GM12878 (cell line): ENCODE data around the gene CATSPERD. TPM values are rescaled to one million over a fixed set of nuclear protein-coding genes. Genes with fewer than 3 reads are reported as not detected.

ENCODE experiments used
- ATAC-seq: fragments of 200-7000 bp; cut with Tn5 transposase; 3 replicates; pipeline ENCODE4 v1.9.1; 2020; ENCODE audit warnings: mild to moderate bottlenecking, moderate library complexity
- BruUV-seq: library from RNA; stranded (reverse); fragments of 400-500 nt; replicated peaks from 2 replicates; lab custom pipeline; 2021; lab: Mats Ljungman, UMichigan
- CTCF ChIA-PET: fragments of 300-600 bp; sonication (Branson Sonifier 250); formaldehyde crosslinking; extraction: SDS; loops from one replicate; lab custom pipeline; 2021; ENCODE audit warnings: inconsistent platforms; lab: Yijun Ruan, JAX
- POLR2A ChIA-PET: fragments of 350-600 bp; formaldehyde crosslinking; extraction: SDS; loops from one replicate; lab custom pipeline; 2021; ENCODE audit warnings: inconsistent platforms; lab: Charles Lee
- RAD21 ChIA-PET: fragments of 300-600 bp; sonication (Branson Sonifier 250); formaldehyde crosslinking; loops from one replicate; lab custom pipeline; 2023; ENCODE audit warnings: antibody characterized with exemption; ENCODE audit not compliant: unreplicated experiment; lab: Charles Lee
- SMC1A ChIA-PET: fragments of 300-600 bp; sonication (Branson Sonifier 250); formaldehyde crosslinking; loops from one replicate; lab custom pipeline; 2023; ENCODE audit not compliant: unreplicated experiment, uncharacterized antibody; lab: Charles Lee
- DNase-seq: peaks from one replicate; pipeline ENCODE4 v3.0.0-alpha.2; 2011; ENCODE audit warnings: low read depth, low spot score
- FAIRE-seq: peaks from 3 replicates; lab custom pipeline; 2011; peaks lifted over from hg19 to GRCh38; lab: Jason Lieb, UNC
- H2AFZ ChIP-seq: 2 replicates; pipeline ENCODE4 v1.6.0; 2011; ENCODE audit warnings: low read depth, low read length, control low read depth; ENCODE audit not compliant: control insufficient read depth
- H3K27ac ChIP-seq: 2 replicates; pipeline ENCODE4 v1.5.1; 2011; ENCODE audit warnings: control low read depth; ENCODE audit not compliant: control insufficient read depth, insufficient read depth
- H3K27me3 ChIP-seq, 2 experiments: replicated peaks in 1 of 2; 2 replicates each; pipeline versions ENCODE4 v1.6.0 to v1.6.1; 2011; ENCODE audit warnings: low read length in 1 of 2; ENCODE audit not compliant: control insufficient read depth in 2 of 2, insufficient read depth in 2 of 2
- H3K36me3 ChIP-seq, 2 experiments: 2 replicates each; pipeline ENCODE4 v1.5.1; 2011; ENCODE audit warnings: low read length in 1 of 2; ENCODE audit not compliant: control insufficient read depth in 2 of 2, insufficient read depth in 2 of 2
- H3K4me1 ChIP-seq: 2 replicates; pipeline ENCODE4 v1.6.1; 2011; ENCODE audit warnings: mild to moderate bottlenecking, low read length, moderate library complexity, mixed read lengths; ENCODE audit not compliant: control insufficient read depth, insufficient read depth
- H3K4me2 ChIP-seq: 2 replicates; pipeline ENCODE4 v1.6.0; 2011; ENCODE audit warnings: control low read depth; ENCODE audit not compliant: control insufficient read depth, insufficient read depth
- H3K4me3 ChIP-seq: fragments of 200-600 bp; sonication (generic); 2 replicates; pipeline ENCODE4 v1.5.1; 2016
- H3K79me2 ChIP-seq: 2 replicates; pipeline ENCODE4 v1.6.0; 2011; ENCODE audit warnings: low read length; ENCODE audit not compliant: control insufficient read depth, insufficient read depth
- H3K9ac ChIP-seq: 2 replicates; pipeline ENCODE4 v1.8.0; 2011; ENCODE audit warnings: low read length, control low read depth, mixed read lengths; ENCODE audit not compliant: control insufficient read depth, insufficient read depth
- H3K9me3 ChIP-seq: replicated peaks from 3 replicates; pipeline ENCODE4 v1.5.1; 2011; ENCODE audit warnings: mild to moderate bottlenecking, low read length; ENCODE audit not compliant: control insufficient read depth, insufficient read depth
- H4K20me1 ChIP-seq: 2 replicates; pipeline ENCODE4 v1.6.0; 2011; ENCODE audit not compliant: control insufficient read depth, insufficient read depth
- CUX1 ChIP-seq: IDR thresholded peaks from 2 replicates; pipeline ENCODE4 v1.6.1; 2012; ENCODE audit warnings: improper control_type of control experiment, low read depth, low read length; ENCODE audit not compliant: insufficient replicate concordance
- JUND ChIP-seq: IDR thresholded peaks from 2 replicates; pipeline ENCODE4 v1.6.1; 2012; ENCODE audit warnings: low read depth, mild to moderate bottlenecking, low read length, improper control_type of control experiment, moderate library complexity
- MLLT1 ChIP-seq: fragments of 450-650 bp; IDR thresholded peaks from 2 replicates; pipeline ENCODE4 v1.6.1; 2016; ENCODE audit warnings: mild to moderate bottlenecking
- MTA3 ChIP-seq: IDR thresholded peaks from 2 replicates; pipeline ENCODE4 v1.6.1; 2012; ENCODE audit warnings: low read length, inconsistent platforms, borderline replicate concordance
- NR2F1 ChIP-seq: fragments of 450-650 bp; conservative IDR thresholded peaks from 2 replicates; pipeline ENCODE4 v1.6.1; 2017; ENCODE audit warnings: mild to moderate bottlenecking
- NRF1 ChIP-seq: conservative IDR thresholded peaks from 2 replicates; pipeline ENCODE4 v1.6.1; 2011; ENCODE audit warnings: mild to moderate bottlenecking, low read depth, low read length, improper control_type of control experiment
- SIX5 ChIP-seq: IDR thresholded peaks from 2 replicates; pipeline ENCODE4 v1.6.1; 2011; ENCODE audit warnings: mild to moderate bottlenecking, low read depth, low read length, moderate library complexity; ENCODE audit not compliant: severe bottlenecking
- SUPT20H ChIP-seq: IDR thresholded peaks from 2 replicates; pipeline ENCODE4 v1.6.1; 2011; ENCODE audit warnings: low read depth, mild to moderate bottlenecking, low read length, moderate library complexity, borderline replicate concordance; ENCODE audit not compliant: control insufficient read depth
- TBL1XR1 ChIP-seq: IDR thresholded peaks from 2 replicates; pipeline ENCODE4 v1.6.1; 2012; ENCODE audit warnings: low read depth, low read length, improper control_type of control experiment
- USF1 ChIP-seq: IDR thresholded peaks from 2 replicates; pipeline ENCODE4 v1.6.1; 2011; ENCODE audit warnings: borderline replicate concordance, low read depth, mild to moderate bottlenecking, moderate library complexity, mixed read lengths, low read length; ENCODE audit not compliant: insufficient read depth; ENCODE audit errors: extremely low read length
- WRNIP1 ChIP-seq: IDR thresholded peaks from 2 replicates; pipeline ENCODE4 v1.6.1; 2011; ENCODE audit warnings: low read depth, low read length, improper control_type of control experiment, borderline replicate concordance
- WGBS: methylation state at CpG from one replicate; pipeline ENCODE4 v1.1.6; 2016; ENCODE audit warnings: low lambda C conversion rate; ENCODE audit not compliant: insufficient replicate concordance, insufficient coverage; ENCODE audit errors: missing lambda C conversion rate; 5-methylcytosine and 5-hydroxymethylcytosine counted together
- in situ Hi-C: fragments of 300-500 bp; cut with MboI; formaldehyde crosslinking; loops from 9 replicates; pipeline ENCODE4 v1.14.3; 2018; ENCODE audit warnings: mixed read lengths
- intact Hi-C: fragments of 100-400 bp; cut with micrococcal nuclease; formaldehyde crosslinking; loops from one replicate; pipeline ENCODE4 v1.14.2; 2022; ENCODE audit not compliant: unreplicated experiment
- polyA plus RNA-seq, 11 experiments: library from polyadenylated mRNA; depleted of rRNA in 4 of 11; unstranded in 6 of 11; stranded (reverse) in 5 of 11; fragments of >200 nt; fragmentation: Nextera tagmentation in 4 of 11; fragmentation: Illumina TruSeq in 1 of 11; extraction: Ambion mirVana in 4 of 11; extraction: Trizol in 1 of 11; gene quantifications; 1 replicate in 1 of 11; 2 replicates in 10 of 11; pipeline versions ENCODE4 v1.2.1 to v1.2.3, GENCODE V29; 2011 to 2016; ENCODE audit warnings: inconsistent platforms in 2 of 11, missing spikeins in 2 of 11, low read depth in 1 of 11
- total RNA-seq, 4 experiments: library from RNA; depleted of rRNA in 3 of 4; stranded (reverse); fragments of >200 nt in 3 of 4; fragmentation: Illumina TruSeq in 1 of 4; extraction: Trizol in 1 of 4; gene quantifications; 2 replicates each; pipeline versions ENCODE4 v1.2.1 to v1.2.3, GENCODE V29; 2013 to 2021

CATSPERD gene
- total and polyA plus RNA-seq, 10 of the 15 experiments (the other 5 are each of a cell fraction or from before 2014, with no cell fraction given): 0.02 to 0.38 (median 0.11) TPM; not detected in 5

- ATAC-seq: no peak
- no peaks in the 10 kb centered on the region for H4K20me1 ChIP-seq
- in situ Hi-C loops: no loop called here
- SMC1A ChIA-PET: interaction anchor here (1.0 kb wide), 1 partner anchor 10 kb away, joined by 4 read pairs; no protein-coding TSS in a partner anchor
- TF ChIP-seq SUPT20H (no peak), JUND (no peak), CUX1 (no peak), USF1 (no peak), MTA3 (no peak), WRNIP1 (no peak), NRF1 (no peak), SIX5 (no peak), MLLT1 (no peak), TBL1XR1 (no peak), NR2F1 (no peak)
- TF ChIP-seq, all 136 proteins: peak for 0
- H2AFZ ChIP-seq: no peak overlapping the region
- ChIA-PET CTCF (interaction anchor here (1.1 to 2.7 kb wide), 2 partner anchors 11 to 13 kb away, joined by 5 to 12 read pairs; partner anchors contain the start of gene RPL36), RAD21 (no interaction called here), POLR2A (no interaction called here)
- peaks cover 2 to 5% of the 10 kb centered on the region in 2 experiments; a peak in 2 of 4 replicates for H3K36me3 ChIP-seq
- intact Hi-C loops: no loop called here
- H3K27me3 ChIP-seq: no peaks in the 10 kb centered on the region
- H3K4me2 ChIP-seq: no peak overlapping the region
- no peaks in the 10 kb centered on the region for H3K9me3 ChIP-seq
- no peak overlapping the region for H3K4me3 ChIP-seq
- H3K79me2 ChIP-seq: peaks cover 12% of the 10 kb centered on the region
- no peak overlapping the region for H3K9ac ChIP-seq
- WGBS: 86% methylated on average over 17 of the region's 17 CpGs
- H3K27ac ChIP-seq: no peak overlapping the region
- no peak for DNase-seq
- no TSS peak for BruUV-seq
- peaks cover 3% of the 10 kb centered on the region; the same call in 1 of the 2 replicates for H3K4me1 ChIP-seq
- no peak for FAIRE-seq
These were observed 44.2 kb upstream of the CATSPERD start for GRCh38 chr19:5676105-5676771.
